ENCODE measurements around the gene RRAGD. TPM values are rescaled to one million over a fixed set of nuclear protein-coding genes. Genes with fewer than 3 reads are reported as not detected.

Gene RRAGD
- total and polyA plus RNA-seq, 2 of the 13 experiments (the other 11 are each of a cell fraction or from before 2014, with no cell fraction given): 0.35 to 0.53 TPM

- H3K9me3 ChIP-seq (ENCODE audit: low read length): no peaks in the 10 kb centered on the region
- no peak overlapping the region for H3K27ac ChIP-seq (ENCODE audit: extremely low read length, insufficient read depth, low read length)
- intact Hi-C loops (cut with micrococcal nuclease; ENCODE audit: unreplicated experiment): no loop called here
- no peaks in the 10 kb centered on the region for H4K20me1 ChIP-seq (ENCODE audit: insufficient read depth, low read length)
- 0% methylated on average over 2 of the region's 2 CpGs for WGBS (ENCODE audit: low lambda C conversion rate)
- H3K79me2 ChIP-seq (ENCODE audit: insufficient read depth, low read length): no peaks in the 10 kb centered on the region
- H3K27me3 ChIP-seq (ENCODE audit: control insufficient read depth in 1 of 2, insufficient read depth in 2 of 2, low read length in 2 of 2): peaks cover 1 to 38% of the 10 kb centered on the region in 2 experiments; a peak in 4 of 5 replicates
- no peak overlapping the region for H3K9ac ChIP-seq (ENCODE audit: insufficient read depth, low read depth, low read length)
- ChIA-PET POLR2A (interaction anchor here (1.1 kb wide), 1 partner anchor 225 kb away, joined by 3 read pairs; the partner anchor contains the start of gene LYRM2), CTCF (ENCODE audit: low intra/inter-chr PET ratio, low total read pairs) (no interaction called here)
- H3K4me2 ChIP-seq (ENCODE audit: low read depth, low read length): no peak overlapping the region
- in situ Hi-C loops (cut with HindIII; ENCODE audit: extremely low pct_ligation_motif_present, low pct_unique_long_range_greater_than_20kb): no loop called here
- FAIRE-seq (peak; percentile 83), ATAC-seq (peak; percentile 62), DNase-seq (ENCODE audit: low spot score) (peak; percentile 79)
- no peaks in the 10 kb centered on the region for H3K36me3 ChIP-seq (replicated peaks in 1 of 2; ENCODE audit: control insufficient read depth in 1 of 2, insufficient read depth in 2 of 2, low read length in 2 of 2)
- no peak overlapping the region for H2AFZ ChIP-seq (ENCODE audit: low read length)
- peaks cover 25% of the 10 kb centered on the region for H3K4me1 ChIP-seq (ENCODE audit: insufficient read depth, low read length)
- no peak overlapping the region for H3K4me3 ChIP-seq (replicated peaks in 1 of 3; ENCODE audit: insufficient read depth in 1 of 3, low read depth in 2 of 3, low read length in 3 of 3)
- no TSS peak for BruUV-seq (replicated peaks)
- TF ChIP-seq KDM4B (CRISPR knock-in tag; IDR thresholded peaks at IDR 0.05) (no peak), ZNF451 (CRISPR knock-in tag; IDR thresholded peaks at IDR 0.05) (no peak), AHDC1 (CRISPR knock-in tag; IDR thresholded peaks at IDR 0.05; ENCODE audit: borderline replicate concordance) (peak; percentile 40; the same call in 1 of the 2 replicates), GATAD2A (CRISPR knock-in tag; IDR thresholded peaks at IDR 0.05) (peak; percentile 83), HMG20B (CRISPR knock-in tag; conservative IDR thresholded peaks at IDR 0.05) (no peak), ZNF841 (CRISPR knock-in tag; IDR thresholded peaks at IDR 0.05; ENCODE audit: borderline replicate concordance) (no peak), RBM22 (optimal IDR thresholded peaks at IDR 0.05; ENCODE audit: low read length) (no peak), MLLT10 (CRISPR knock-in tag; IDR thresholded peaks at IDR 0.05) (no peak), CHD2 (IDR thresholded peaks at IDR 0.05; ENCODE audit: low read depth, low read length) (no peak), MXD3 (CRISPR knock-in tag; IDR thresholded peaks at IDR 0.05) (no peak), SOX6 (IDR thresholded peaks at IDR 0.05) (no peak), SOX6 (CRISPR knock-in tag; IDR thresholded peaks at IDR 0.05) (peak; percentile 65), NCOA1 (CRISPR knock-in tag; IDR thresholded peaks at IDR 0.05) (no peak), SALL1 (CRISPR knock-in tag; IDR thresholded peaks at IDR 0.05) (peak; percentile 78)
- TF ChIP-seq, protein P1, sequence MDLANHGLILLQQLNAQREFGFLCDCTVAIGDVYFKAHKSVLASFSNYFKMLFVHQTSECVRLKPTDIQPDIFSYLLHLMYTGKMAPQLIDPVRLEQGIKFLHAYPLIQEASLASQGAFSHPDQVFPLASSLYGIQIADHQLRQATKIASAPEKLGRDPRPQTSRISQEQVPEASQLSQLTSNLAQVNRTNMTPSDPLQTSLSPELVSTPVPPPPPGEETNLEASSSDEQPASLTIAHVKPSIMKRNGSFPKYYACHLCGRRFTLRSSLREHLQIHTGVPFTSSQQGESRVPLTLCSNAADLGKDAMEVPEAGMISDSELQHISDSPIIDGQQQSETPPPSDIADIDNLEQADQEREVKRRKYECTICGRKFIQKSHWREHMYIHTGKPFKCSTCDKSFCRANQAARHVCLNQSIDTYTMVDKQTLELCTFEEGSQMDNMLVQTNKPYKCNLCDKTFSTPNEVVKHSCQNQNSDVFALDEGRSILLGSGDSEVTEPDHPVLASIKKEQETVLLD (CRISPR knock-in tag; IDR thresholded peaks at IDR 0.05; ENCODE audit: low read depth): no peak
- TF ChIP-seq, protein P2, sequence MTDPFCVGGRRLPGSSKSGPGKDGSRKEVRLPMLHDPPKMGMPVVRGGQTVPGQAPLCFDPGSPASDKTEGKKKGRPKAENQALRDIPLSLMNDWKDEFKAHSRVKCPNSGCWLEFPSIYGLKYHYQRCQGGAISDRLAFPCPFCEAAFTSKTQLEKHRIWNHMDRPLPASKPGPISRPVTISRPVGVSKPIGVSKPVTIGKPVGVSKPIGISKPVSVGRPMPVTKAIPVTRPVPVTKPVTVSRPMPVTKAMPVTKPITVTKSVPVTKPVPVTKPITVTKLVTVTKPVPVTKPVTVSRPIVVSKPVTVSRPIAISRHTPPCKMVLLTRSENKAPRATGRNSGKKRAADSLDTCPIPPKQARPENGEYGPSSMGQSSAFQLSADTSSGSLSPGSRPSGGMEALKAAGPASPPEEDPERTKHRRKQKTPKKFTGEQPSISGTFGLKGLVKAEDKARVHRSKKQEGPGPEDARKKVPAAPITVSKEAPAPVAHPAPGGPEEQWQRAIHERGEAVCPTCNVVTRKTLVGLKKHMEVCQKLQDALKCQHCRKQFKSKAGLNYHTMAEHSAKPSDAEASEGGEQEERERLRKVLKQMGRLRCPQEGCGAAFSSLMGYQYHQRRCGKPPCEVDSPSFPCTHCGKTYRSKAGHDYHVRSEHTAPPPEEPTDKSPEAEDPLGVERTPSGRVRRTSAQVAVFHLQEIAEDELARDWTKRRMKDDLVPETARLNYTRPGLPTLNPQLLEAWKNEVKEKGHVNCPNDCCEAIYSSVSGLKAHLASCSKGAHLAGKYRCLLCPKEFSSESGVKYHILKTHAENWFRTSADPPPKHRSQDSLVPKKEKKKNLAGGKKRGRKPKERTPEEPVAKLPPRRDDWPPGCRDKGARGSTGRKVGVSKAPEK (CRISPR knock-in tag; IDR thresholded peaks at IDR 0.05; ENCODE audit: borderline replicate concordance): no peak
Measured at GRCh38 chr6:89414215-89414614, 2.1 kb upstream of the RRAGD start.

Data from HepG2 (cell line).